GM10248 (cell line): Measurements from ENCODE around the gene TMEM86B.

Experiments
- CTCF ChIA-PET: fragments of 300-600 bp; sonication (Branson Sonifier 250); formaldehyde crosslinking; extraction: SDS; loops from one replicate; lab custom pipeline; 2021; ENCODE audit warnings: antibody characterized with exemption; lab: Yijun Ruan, JAX
- POLR2A ChIA-PET: fragments of 350-650 bp; sonication (Branson Sonifier 250); formaldehyde crosslinking; extraction: SDS; loops from one replicate; lab custom pipeline; 2020; ENCODE audit warnings: antibody characterized with exemption; lab: Yijun Ruan, JAX
- DNase-seq: peaks from one replicate; pipeline ENCODE4 v3.0.0; 2012; ENCODE audit errors: extremely low spot score
- TF ChIP-seq, protein P1 (sequence below): IDR thresholded peaks from 2 replicates; pipeline ENCODE4 v1.5.1; 2012; ENCODE audit warnings: mild to moderate bottlenecking, low read depth; ENCODE audit errors: extremely low read depth, missing control alignments, control extremely low read depth

Gene TMEM86B

GRCh38 chr19:55244004-55244680 lies 15.6 kb upstream of the TMEM86B start:
- TF ChIP-seq, protein P1, sequence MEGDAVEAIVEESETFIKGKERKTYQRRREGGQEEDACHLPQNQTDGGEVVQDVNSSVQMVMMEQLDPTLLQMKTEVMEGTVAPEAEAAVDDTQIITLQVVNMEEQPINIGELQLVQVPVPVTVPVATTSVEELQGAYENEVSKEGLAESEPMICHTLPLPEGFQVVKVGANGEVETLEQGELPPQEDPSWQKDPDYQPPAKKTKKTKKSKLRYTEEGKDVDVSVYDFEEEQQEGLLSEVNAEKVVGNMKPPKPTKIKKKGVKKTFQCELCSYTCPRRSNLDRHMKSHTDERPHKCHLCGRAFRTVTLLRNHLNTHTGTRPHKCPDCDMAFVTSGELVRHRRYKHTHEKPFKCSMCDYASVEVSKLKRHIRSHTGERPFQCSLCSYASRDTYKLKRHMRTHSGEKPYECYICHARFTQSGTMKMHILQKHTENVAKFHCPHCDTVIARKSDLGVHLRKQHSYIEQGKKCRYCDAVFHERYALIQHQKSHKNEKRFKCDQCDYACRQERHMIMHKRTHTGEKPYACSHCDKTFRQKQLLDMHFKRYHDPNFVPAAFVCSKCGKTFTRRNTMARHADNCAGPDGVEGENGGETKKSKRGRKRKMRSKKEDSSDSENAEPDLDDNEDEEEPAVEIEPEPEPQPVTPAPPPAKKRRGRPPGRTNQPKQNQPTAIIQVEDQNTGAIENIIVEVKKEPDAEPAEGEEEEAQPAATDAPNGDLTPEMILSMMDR: no peak
- ChIA-PET POLR2A (interaction anchor here (1.0 kb wide), 1 partner anchor 158 kb away, joined by 3 read pairs; no protein-coding TSS in a partner anchor), CTCF (interaction anchor here (0.7 to 1.9 kb wide), 4 partner anchors 10 to 95 kb away, joined by 3 to 5 read pairs (median 4); no protein-coding TSS in a partner anchor)
- no peak for DNase-seq

GRCh38 chr19:55242517-55242916 lies 14.0 kb upstream of the TMEM86B start:
- TF ChIP-seq, protein P1: no peak
- DNase-seq: no peak
- CTCF ChIA-PET: interaction anchor here (1.2 to 1.7 kb wide), 3 partner anchors 14 to 50 kb away, joined by 3 to 5 read pairs (median 4); partner anchors contain the start of gene TMEM86B
- POLR2A ChIA-PET: no interaction called here

DNA sequence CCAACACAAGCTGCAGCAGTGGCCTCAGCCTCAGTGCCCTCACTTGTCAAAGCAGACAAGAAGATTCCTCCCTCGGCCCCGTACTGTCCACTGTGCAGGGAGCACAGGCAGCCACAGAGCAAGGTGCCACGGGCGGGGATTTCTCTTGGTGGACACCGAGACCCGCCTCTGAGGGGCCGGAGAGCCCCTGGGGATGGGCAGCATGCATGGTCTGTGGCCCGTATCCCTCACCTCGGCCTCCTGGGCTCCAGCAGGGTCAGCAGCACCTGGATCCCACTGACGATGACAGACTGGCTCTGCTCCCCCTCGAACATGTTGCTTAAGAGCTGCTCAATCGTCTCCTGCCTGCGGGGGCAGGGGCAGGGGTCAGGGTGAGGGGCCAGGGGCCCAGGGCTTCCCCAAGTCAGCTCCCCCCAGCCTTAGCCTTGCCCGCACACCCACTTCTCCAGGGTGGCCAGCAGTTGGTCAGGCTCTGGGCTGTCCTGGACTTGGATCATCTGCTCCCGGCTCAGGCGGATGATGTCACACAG lies 13.4 kb upstream of the TMEM86B start:
- CTCF ChIA-PET: interaction anchor here (0.6 to 1.7 kb wide), 4 partner anchors 14 to 60 kb away, joined by 3 to 5 read pairs (median 4); partner anchors contain the start of gene TMEM86B
- no peak for DNase-seq
- POLR2A ChIA-PET: no interaction called here
- TF ChIP-seq, protein P1: no peak

- ChIA-PET POLR2A (no interaction called here), CTCF (interaction anchor here (0.6 to 1.7 kb wide), 4 partner anchors 13 to 60 kb away, joined by 3 to 5 read pairs (median 4); partner anchors contain the start of gene TMEM86B)
- TF ChIP-seq, protein P1: no peak
- DNase-seq: no peak
Observed at GRCh38 chr19:55241143-55241934, 12.8 kb upstream of the TMEM86B start.

- ChIA-PET POLR2A (no interaction called here), CTCF (interaction anchor here (1.2 kb wide), 1 partner anchor 15 kb away, joined by 3 read pairs; no protein-coding TSS in a partner anchor)
- TF ChIP-seq, protein P1: no peak
- no peak for DNase-seq
Observed at GRCh38 chr19:55240713-55241020, 12.1 kb upstream of the TMEM86B start.

DNA sequence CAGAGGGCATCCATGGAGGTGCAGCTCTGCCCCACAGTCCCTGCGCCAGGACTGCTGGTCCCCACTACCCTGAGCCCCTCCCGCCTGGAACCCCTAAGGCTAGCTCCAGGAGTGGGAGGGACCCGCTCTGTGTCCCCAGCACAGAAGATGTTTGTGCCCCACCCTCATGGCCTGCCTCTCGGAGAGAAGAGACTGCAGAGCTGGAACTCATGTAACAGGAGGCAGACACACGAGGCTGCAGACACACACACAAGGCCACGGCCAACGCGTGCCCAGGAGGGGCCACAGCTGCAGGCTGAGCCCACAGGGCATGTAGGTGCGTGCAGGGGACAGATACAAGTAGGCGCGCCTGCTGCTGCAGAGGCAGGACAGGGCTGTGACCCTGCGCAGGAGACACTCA lies 10.4 kb upstream of the TMEM86B start:
- TF ChIP-seq, protein P1: no peak
- CTCF ChIA-PET: no interaction called here
- DNase-seq: no peak
- POLR2A ChIA-PET: no interaction called here
